DND-41 (cell line): ENCODE data around the gene TET1.
"Not testable (repeated sequence)": the region's sequence is repeated elsewhere in the genome, so short reads cannot be mapped to it uniquely, and the experiment has no call there.

Source experiments
- ATAC-seq: fragments of 200-7000 bp; cut with Tn5 transposase; 3 replicates; pipeline ENCODE4 v1.9.1; 2021; ENCODE audit warnings: low read depth; ENCODE audit not compliant: insufficient read depth
- DNase-seq: peaks from one replicate; pipeline ENCODE4 v3.0.0-alpha.2; 2020
- H2AFZ ChIP-seq: 2 replicates; pipeline ENCODE4 v1.6.0; 2012; ENCODE audit warnings: low read depth, low read length
- H3K27ac ChIP-seq: 2 replicates; pipeline ENCODE4 v1.5.1; 2012; ENCODE audit warnings: low read length, inconsistent platforms
- H3K27me3 ChIP-seq: fragments of 200-600 bp; sonication (generic); 2 replicates; pipeline ENCODE4 v1.6.0; 2012; ENCODE audit warnings: low read length, mild to moderate bottlenecking, inconsistent platforms; ENCODE audit not compliant: insufficient read depth, poor library complexity
- H3K36me3 ChIP-seq: 2 replicates; pipeline ENCODE4 v1.5.1; 2012; ENCODE audit warnings: low read length, inconsistent platforms; ENCODE audit not compliant: insufficient read depth
- H3K4me1 ChIP-seq: 2 replicates; pipeline ENCODE4 v1.5.1; 2012; ENCODE audit warnings: mild to moderate bottlenecking, low read length; ENCODE audit not compliant: insufficient read depth
- H3K4me2 ChIP-seq: 2 replicates; pipeline ENCODE4 v1.6.0; 2012; ENCODE audit warnings: mild to moderate bottlenecking, moderate library complexity, low read length, inconsistent platforms; ENCODE audit not compliant: insufficient read depth
- H3K4me3 ChIP-seq, 2 experiments: fragments of 200-600 bp in 1 of 2; shearing (Covaris generic) in 1 of 2; 2 replicates each; pipeline ENCODE4 v1.5.1; 2012 to 2016; ENCODE audit warnings: inconsistent platforms in 2 of 2, low read length in 2 of 2, mild to moderate bottlenecking in 2 of 2, low read depth in 1 of 2, moderate library complexity in 1 of 2
- H3K79me2 ChIP-seq: 2 replicates; pipeline ENCODE4 v1.6.0; 2012; ENCODE audit warnings: low read length, inconsistent platforms; ENCODE audit not compliant: insufficient read depth
- H3K9ac ChIP-seq: 2 replicates; pipeline ENCODE4 v1.6.0; 2012; ENCODE audit warnings: low read depth, mild to moderate bottlenecking, inconsistent platforms, low read length, moderate library complexity
- H3K9me3 ChIP-seq: 2 replicates; pipeline ENCODE4 v1.5.1; 2012; ENCODE audit warnings: low read length, moderate library complexity, mild to moderate bottlenecking, inconsistent platforms; ENCODE audit not compliant: insufficient read depth, severe bottlenecking
- H4K20me1 ChIP-seq: 2 replicates; pipeline ENCODE4 v1.6.0; 2012; ENCODE audit warnings: low read length; ENCODE audit not compliant: insufficient read depth
- EZH2 ChIP-seq: IDR thresholded peaks from 3 replicates; pipeline ENCODE4 v1.6.1; 2012; ENCODE audit warnings: borderline replicate concordance, low read depth, mild to moderate bottlenecking, moderate library complexity, low read length, inconsistent platforms; ENCODE audit not compliant: severe bottlenecking
- TF ChIP-seq, protein P1 (sequence below): IDR thresholded peaks from 2 replicates; pipeline ENCODE4 v1.5.1; 2012; ENCODE audit warnings: borderline replicate concordance, low read length, moderate library complexity, mild to moderate bottlenecking; ENCODE audit not compliant: poor library complexity, severe bottlenecking; ENCODE audit errors: extremely low read depth

Gene TET1

DNA sequence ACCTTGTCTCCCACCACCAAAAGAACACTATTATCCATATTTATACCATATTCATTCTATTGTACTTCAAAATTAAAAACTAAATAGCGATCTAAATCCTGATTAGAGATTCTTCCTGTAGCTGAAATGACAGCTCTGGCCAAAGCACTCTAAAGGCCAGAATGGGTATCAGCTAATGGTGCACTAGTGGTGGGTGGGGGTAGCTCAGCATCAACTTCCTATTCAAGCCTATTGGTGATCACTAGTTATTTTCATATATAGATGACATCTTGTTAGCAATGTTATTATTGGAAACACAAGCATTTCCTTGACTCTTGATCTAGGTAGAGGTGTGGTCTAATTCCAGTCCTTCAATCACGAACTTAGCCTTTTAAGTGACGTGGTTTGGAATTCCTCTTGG is 43.6 kb downstream of the TET1 start:
- Histone ChIP-seq H3K79me2 (peaks cover 19% of the 10 kb centered on the region), H3K36me3 (peaks cover 16% of the 10 kb centered on the region), H3K4me2 (no peak overlapping the region), H3K4me3 (no peak overlapping the region), H3K27me3 (no peaks in the 10 kb centered on the region), H2AFZ (no peak overlapping the region), H3K4me1 (peaks cover 33% of the 10 kb centered on the region), H3K9me3 (no peaks in the 10 kb centered on the region), H3K9ac (no peak overlapping the region), H4K20me1 (no peaks in the 10 kb centered on the region), H3K27ac (no peak overlapping the region)
- ATAC-seq (no peak), DNase-seq (no peak)
- no peak for TF ChIP-seq EZH2
- TF ChIP-seq, protein P1, sequence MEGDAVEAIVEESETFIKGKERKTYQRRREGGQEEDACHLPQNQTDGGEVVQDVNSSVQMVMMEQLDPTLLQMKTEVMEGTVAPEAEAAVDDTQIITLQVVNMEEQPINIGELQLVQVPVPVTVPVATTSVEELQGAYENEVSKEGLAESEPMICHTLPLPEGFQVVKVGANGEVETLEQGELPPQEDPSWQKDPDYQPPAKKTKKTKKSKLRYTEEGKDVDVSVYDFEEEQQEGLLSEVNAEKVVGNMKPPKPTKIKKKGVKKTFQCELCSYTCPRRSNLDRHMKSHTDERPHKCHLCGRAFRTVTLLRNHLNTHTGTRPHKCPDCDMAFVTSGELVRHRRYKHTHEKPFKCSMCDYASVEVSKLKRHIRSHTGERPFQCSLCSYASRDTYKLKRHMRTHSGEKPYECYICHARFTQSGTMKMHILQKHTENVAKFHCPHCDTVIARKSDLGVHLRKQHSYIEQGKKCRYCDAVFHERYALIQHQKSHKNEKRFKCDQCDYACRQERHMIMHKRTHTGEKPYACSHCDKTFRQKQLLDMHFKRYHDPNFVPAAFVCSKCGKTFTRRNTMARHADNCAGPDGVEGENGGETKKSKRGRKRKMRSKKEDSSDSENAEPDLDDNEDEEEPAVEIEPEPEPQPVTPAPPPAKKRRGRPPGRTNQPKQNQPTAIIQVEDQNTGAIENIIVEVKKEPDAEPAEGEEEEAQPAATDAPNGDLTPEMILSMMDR, result no peak

DNA sequence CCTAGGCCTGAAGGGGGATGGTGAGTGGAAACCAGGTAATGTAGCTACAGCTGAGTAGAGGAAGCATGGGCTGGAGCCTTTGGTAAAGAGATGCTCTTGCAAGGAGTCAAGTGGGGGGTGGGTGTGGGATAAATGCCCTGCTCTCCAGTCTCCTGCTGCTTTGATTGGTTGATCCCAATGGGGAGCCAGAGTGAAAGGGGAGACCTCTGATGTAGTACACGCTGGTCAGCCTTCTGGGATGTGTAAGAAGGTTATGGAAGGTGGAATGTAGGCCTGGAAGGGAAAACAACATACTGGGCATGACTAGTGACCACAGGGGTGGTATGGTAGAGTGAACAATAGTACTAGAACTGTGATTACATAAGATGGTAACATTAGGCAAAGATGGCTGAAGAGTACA is 44.3 kb downstream of the TET1 start:
- DNase-seq (no peak), ATAC-seq (no peak)
- peaks cover 19% of the 10 kb centered on the region for H3K79me2 ChIP-seq
- H3K27me3 ChIP-seq, result no peaks in the 10 kb centered on the region
- H4K20me1 ChIP-seq, result no peaks in the 10 kb centered on the region
- no peak overlapping the region for H3K9ac ChIP-seq
- peaks cover 16% of the 10 kb centered on the region for H3K36me3 ChIP-seq
- peaks cover 31% of the 10 kb centered on the region for H3K4me1 ChIP-seq
- no peak overlapping the region for H3K27ac ChIP-seq
- H2AFZ ChIP-seq, result no peak overlapping the region
- no peak for TF ChIP-seq EZH2
- TF ChIP-seq, protein P1, result no peak
- H3K9me3 ChIP-seq, result no peaks in the 10 kb centered on the region
- H3K4me2 ChIP-seq, result no peak overlapping the region
- no peak overlapping the region for H3K4me3 ChIP-seq

DNA sequence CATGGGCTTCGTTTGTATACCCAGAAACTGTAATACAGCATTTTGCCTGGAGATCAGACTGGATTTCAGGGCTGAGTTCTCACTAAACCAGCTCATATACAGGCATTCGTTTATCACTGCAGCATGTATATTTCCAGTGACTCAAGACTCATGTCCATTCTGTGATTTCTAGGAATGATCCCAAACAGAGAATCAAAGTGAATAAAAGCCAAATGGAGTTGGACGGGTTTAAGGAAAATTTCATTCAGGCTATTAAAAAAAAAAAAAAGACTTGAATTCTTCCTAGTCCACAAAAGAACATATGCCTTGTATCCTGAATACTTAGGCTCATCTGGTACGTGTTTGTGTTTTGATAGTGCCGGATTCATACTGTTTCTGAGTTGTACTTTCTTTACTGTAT is 46.8 kb downstream of the TET1 start:
- Histone ChIP-seq H3K36me3 (peaks cover 16% of the 10 kb centered on the region), H3K4me1 (peaks cover 11% of the 10 kb centered on the region), H3K27ac (no peak overlapping the region), H3K27me3 (no peaks in the 10 kb centered on the region), H3K4me2 (no peak overlapping the region), H3K9ac (no peak overlapping the region), H4K20me1 (no peaks in the 10 kb centered on the region), H2AFZ (no peak overlapping the region), H3K79me2 (peaks cover 10% of the 10 kb centered on the region), H3K9me3 (no peaks in the 10 kb centered on the region), H3K4me3 (no peak overlapping the region)
- ATAC-seq, result no peak
- no peak for TF ChIP-seq EZH2
- TF ChIP-seq, protein P1, result no peak
- DNase-seq, result no peak

DNA sequence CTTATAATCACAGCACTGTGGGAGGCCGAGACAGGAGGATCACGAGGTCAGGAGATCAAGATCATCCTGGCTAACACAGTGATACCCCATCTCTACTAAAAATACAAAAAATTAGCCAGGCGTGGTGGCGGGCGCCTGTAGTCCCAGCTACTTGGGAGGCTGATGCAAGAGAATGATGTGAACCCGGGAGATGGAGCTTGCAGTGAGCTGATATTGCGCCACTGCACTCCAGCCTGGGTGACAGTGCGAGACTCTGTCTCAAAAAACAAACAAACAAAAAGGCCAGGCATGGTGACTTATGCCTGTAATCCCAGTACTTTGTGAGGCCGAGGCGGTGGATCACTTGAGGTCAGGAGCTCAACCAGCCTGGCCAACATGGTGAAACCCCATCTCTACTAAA is 49.9 kb downstream of the TET1 start:
- H4K20me1 ChIP-seq, H3K27me3 ChIP-seq, H3K4me2 ChIP-seq, ATAC-seq, DNase-seq, H3K9me3 ChIP-seq, H2AFZ ChIP-seq, H3K4me3 ChIP-seq, H3K9ac ChIP-seq, H3K27ac ChIP-seq, H3K36me3 ChIP-seq, H3K79me2 ChIP-seq, H3K4me1 ChIP-seq: not testable (repeated sequence)
